GM21360 (cell line): ENCODE data around the gene ZNF254.
"Not testable (repeated sequence)": the region's sequence is repeated elsewhere in the genome, so short reads cannot be mapped to it uniquely, and the experiment has no call there.

Source experiments
- ATAC-seq: cut with Tn5 transposase; IDR thresholded peaks from one replicate; pipeline ENCODE4 v1.9.1; 2021; ENCODE audit warnings: mild to moderate bottlenecking, moderate library complexity; ENCODE audit not compliant: unreplicated experiment

ZNF254 gene

GRCh38 chr19:24086974-24087595, at the start of gene ZNF254:
TSS of gene ZNF254 (plus strand) at chr19:24087187. CDS start at chr19:24087308, 121 bp downstream.
- ATAC-seq: peak; percentile 97

GRCh38 chr19:24040621-24041020, 46.4 kb upstream of the ZNF254 start:
- no peak for ATAC-seq

GRCh38 chr19:24041326-24041725, 45.7 kb upstream of the ZNF254 start:
- ATAC-seq: not testable (repeated sequence)

GRCh38 chr19:24046550-24046949, 40.4 kb upstream of the ZNF254 start:
- no peak for ATAC-seq

- no peak for ATAC-seq
Observed at GRCh38 chr19:24048261-24048660, 38.7 kb upstream of the ZNF254 start.

- ATAC-seq: no peak
Observed at GRCh38 chr19:24049537-24049936, 37.5 kb upstream of the ZNF254 start.

GRCh38 chr19:24051516-24051915, 35.5 kb upstream of the ZNF254 start:
- ATAC-seq: no peak

- no peak for ATAC-seq
Observed at GRCh38 chr19:24052811-24053210, 34.2 kb upstream of the ZNF254 start.

- ATAC-seq: no peak
Observed at GRCh38 chr19:24053601-24054000, 33.4 kb upstream of the ZNF254 start.

- ATAC-seq: no peak
Observed at GRCh38 chr19:24054044-24054935, 32.7 kb upstream of the ZNF254 start.

GRCh38 chr19:24055548-24055947, 31.4 kb upstream of the ZNF254 start:
- ATAC-seq: no peak

GRCh38 chr19:24057144-24057543, 29.8 kb upstream of the ZNF254 start:
- ATAC-seq: no peak

GRCh38 chr19:24059563-24060295, 27.3 kb upstream of the ZNF254 start:
- ATAC-seq: no peak

- no peak for ATAC-seq
Observed at GRCh38 chr19:24060687-24061356, 26.2 kb upstream of the ZNF254 start.

- ATAC-seq: no peak
Observed at GRCh38 chr19:24062190-24062589, 24.8 kb upstream of the ZNF254 start.

- ATAC-seq: no peak
Observed at GRCh38 chr19:24063295-24063694, 23.7 kb upstream of the ZNF254 start.

- no peak for ATAC-seq
Observed at GRCh38 chr19:24064175-24064574, 22.8 kb upstream of the ZNF254 start.

GRCh38 chr19:24065243-24065642, 21.7 kb upstream of the ZNF254 start:
- ATAC-seq: no peak

- no peak for ATAC-seq
Observed at GRCh38 chr19:24065865-24066604, 21.0 kb upstream of the ZNF254 start.

- ATAC-seq: no peak
Observed at GRCh38 chr19:24069905-24070657, 16.9 kb upstream of the ZNF254 start.
